ENCODE data around the gene CTSC.
"Not testable (repeated sequence)": the region's sequence is repeated elsewhere in the genome, so short reads cannot be mapped to it uniquely, and the experiment has no call there.

The CTSC gene

DNA sequence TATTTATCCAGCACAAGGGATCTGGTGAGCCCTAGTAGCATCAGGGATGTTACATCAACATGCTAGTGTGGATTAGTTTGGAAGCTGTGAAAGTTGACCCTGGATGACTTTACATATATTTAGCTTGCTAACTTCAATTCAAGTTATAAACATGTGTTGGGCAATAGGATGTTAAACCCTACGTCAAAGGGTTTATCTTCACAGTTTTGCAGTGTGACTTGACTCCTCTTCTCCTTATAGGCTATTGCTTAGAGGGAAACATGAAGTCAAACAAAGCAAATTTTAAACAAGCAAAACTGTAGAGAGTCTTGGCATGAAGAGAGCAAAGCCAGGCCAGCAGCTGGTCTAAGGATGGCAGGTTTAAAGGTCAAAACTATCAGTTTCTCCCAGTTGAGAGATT, 11.3 kb upstream of the CTSC start:
- no peak for DNase-seq

DNA sequence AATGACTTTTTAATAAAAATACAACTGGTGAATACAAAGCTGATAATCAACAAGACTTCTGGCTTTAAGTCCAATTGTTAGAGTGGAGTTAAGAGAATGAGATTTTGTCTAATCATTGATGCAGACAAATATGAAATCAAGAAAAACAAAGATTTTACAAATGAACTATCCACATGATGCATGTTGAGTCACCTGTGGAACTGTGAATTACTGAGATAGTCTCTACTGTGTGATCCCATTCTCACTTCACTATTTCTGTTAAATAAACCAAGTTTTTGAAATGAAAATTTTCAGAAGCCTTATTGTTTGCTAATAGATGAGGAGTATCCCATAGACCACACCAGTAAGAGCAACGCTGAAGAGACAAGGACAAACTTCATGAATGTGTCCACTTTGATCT, 8.4 kb upstream of the CTSC start:
- DNase-seq, result no peak

DNA sequence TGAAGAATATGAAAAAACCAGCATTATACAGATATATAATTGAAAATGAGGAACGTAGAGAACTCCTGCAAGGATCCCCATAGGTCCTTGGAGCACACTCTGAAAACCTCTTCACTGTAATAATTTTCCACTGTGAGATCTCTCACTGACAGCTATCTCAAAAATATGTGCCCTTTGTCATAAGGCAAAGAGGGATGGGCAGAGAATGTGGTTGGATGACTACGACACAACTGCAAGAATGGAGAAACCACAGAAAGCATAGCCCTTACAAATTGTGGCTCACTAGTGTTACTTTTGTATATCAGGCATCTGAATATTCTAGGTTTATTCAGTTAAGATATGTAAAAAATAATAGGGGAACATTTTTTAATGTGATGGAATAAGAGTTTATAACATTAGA, 7.9 kb upstream of the CTSC start:
- no peak for DNase-seq

DNA sequence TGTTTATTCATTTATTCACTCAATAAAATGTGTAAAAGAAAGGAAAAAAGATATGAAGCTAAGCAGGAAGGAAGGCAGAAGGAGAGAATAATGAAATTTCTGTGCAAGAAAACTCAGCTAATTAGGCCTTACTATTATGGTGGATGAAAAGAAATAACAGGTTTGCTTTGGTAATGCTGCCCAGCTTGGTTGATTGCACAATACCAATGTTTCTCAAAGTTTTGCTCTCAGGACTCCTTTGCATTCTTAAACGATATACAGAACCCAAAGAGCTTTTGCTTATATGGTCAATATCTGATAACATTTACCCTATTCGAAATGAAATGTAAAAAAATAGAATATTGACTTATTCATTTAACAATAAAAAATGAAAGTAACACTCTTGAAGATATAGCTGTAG, 7.3 kb upstream of the CTSC start:
- DNase-seq, result no peak

DNA sequence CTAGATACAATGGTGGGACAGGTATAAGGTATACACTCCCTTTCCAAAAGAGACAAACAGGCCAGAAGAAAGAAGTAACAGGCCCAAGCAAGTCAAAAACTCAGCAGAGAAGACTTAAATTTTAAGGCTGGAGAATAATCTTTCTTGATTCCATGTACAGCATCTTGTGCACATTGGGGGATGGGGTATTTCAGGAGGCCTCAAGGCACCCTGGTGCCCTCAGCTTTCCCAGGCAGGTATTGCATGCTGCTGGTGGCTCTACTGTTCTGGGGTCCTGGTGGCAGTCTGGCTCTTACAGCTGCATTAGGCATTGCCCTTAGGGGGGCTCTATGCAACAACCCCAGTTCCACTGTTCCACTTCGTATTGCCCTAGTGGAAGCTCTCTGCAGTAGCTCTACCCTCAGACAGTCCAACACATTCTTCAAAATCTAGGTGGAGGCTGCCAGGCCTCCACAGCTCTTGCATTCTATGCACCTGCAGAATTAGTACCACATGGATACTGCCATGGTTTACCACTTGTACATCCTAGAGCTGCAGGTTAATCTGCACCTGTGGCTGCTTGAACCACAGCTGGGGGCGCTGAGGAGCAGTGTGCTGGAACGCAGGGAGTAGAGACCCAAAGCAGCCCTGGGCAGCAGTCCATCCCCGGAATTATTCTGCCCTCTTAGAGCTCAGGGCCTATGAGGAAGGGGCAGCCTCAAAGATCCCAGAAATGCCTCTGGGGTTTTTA, 4.2 kb upstream of the CTSC start:
- no peak for DNase-seq

- no peak for DNase-seq
These were observed 2.9 kb upstream of the CTSC start for GRCh38 chr11:88340366-88340935.

DNA sequence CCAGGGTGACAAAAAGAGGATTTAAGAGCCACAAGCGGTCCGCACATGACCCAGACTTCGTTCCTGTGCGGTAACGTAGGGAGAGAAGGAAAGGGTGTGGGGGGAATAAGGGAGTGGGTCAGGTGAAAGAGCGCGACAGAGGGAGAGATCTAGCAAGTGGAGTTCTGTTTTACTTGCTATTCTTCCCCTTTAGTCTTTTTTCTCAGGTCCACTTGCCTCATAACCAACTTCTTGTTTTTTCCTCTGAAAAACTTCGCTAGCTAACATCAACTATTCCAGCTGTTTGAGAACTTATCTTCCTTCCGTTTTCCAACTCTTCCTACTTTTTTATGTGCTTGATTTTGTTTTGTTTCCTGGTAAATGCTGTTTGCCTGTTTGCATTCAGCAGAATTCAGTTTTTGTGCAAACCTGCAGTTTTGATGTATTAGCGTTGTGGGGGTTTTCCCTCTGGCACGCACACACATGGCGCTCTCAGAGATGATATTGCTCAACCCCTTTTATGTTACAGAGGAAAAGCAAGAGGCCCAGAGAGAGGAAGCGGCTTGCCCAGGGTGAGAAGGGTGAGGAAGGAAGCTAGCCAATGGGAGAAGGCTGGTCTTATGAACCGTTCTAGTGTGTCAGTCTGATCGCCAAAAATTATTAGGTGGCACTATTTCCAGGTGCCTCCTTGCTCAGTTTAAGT, 592 bp upstream of the CTSC start:
- peak; percentile 44 to 56 for DNase-seq

- no peak for DNase-seq
These were observed 2.3 kb downstream of the CTSC start for GRCh38 chr11:88335284-88335683.

GRCh38 chr11:88333862-88334261, 3.7 kb downstream of the CTSC start:
- no peak for DNase-seq

GRCh38 chr11:88332851-88333250, 4.7 kb downstream of the CTSC start:
- no peak for DNase-seq

DNA sequence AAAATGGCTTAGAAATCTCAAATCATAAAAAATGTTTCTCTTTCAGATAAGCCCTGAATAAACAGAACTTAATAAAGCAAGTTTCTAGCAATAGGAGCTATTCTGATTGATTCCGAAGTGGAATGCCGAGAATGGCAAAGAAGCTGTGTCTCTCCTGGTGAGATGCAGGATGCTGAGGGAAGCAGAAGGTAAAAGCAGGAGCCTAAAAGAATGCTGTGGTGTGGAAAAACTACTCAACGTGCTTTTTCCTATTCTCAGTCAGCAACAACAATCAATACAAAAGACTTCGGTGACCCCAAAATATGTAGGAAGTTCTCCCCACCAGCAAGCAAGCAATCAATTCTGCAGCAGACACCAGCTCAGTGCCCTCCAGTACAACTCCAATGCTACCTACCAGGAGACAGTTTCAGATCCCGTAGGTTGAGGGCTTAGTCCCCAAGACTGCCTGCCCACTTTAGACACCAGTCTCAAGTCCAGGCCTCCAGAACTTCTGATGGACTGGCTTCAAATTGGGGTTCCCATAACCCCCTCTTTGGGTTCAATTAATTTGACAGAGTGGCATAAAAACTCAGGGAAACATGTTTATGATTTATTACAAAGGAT, 6.6 kb downstream of the CTSC start:
- DNase-seq, result no peak

DNA sequence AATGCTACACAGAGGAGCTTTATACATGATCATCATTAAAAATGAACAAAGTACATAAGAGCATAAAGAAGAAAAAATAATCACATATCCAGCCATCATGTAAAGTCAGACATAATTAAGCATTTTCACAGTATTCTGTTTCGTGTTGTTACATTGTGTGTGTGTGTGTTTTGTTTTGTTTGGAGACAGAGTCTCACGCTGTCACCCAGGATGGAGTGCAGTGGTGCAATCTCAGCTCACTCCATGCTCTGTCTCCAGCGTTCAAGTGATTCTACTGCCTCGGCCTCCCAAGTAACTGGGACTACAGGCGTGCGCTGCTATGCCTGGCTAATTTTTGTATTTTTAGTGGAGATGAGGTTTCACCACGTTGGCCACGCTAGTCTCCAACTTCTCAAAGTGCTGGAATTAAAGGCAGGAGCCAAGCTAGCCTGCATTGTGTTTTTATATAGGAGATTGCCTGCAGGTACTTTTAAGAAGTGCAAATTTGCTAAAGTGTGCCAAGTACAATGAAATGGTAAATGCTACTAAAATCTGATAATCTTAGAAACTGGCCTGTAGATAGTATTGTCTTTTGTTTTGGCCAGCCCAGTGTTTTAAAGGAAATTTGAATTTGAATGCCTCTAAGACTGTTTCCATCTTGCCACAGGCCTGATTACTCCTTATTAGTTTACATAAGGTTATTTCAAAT, 7.8 kb downstream of the CTSC start:
- no peak for DNase-seq

DNA sequence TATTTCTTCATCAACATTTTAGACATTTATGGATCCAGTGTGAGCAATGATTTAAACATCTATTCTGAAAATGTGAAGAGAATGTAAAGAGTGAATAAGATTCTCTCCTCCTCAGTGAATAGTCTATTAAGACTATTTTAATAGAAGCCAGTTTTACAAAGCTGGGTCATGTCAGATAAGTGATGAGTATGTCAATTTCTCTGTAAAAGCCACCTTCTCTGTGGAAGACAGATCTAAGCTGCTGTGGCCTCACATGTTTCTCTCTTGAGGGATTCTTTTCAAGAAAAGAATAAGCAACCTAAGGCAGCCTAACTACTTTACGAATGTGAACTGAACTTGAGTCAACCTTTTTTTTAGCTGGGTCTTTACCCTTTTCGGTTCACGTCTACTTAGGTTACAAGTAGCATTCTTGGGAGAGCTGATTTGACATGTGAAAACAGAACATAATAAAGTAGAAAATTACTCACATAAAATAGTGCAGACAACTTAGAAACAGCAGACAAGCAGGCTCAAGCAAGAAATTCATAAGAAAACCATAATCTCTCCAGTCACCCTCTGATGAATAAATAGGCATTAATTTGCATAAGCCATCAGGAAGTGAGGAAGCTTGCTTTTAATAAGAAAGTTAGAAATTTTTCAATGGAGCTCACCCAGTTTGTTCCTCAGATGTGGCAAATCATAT, 9.9 kb downstream of the CTSC start:
- DNase-seq, result no peak

DNA sequence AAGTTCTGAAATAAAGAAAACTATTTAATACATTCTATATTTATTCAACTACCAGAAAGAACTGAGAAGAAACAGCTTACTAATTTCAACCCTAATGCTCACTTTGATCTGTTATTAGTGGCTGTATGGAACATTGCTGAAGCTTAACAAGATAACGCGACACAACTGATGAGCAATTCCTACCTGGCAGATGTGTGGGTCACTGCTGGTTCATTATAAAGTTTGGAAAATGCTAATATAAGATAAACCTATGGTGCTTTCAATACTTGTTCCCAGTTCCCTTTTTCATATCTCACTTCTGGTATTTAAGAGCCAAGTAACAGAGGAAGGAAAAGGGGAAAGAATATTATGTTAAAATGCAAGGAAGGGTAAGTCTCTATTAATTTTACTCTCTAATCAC, 10.5 kb downstream of the CTSC start:
- DNase-seq, result no peak

GRCh38 chr11:88326099-88326498, 11.4 kb downstream of the CTSC start:
- DNase-seq, result no peak

DNA sequence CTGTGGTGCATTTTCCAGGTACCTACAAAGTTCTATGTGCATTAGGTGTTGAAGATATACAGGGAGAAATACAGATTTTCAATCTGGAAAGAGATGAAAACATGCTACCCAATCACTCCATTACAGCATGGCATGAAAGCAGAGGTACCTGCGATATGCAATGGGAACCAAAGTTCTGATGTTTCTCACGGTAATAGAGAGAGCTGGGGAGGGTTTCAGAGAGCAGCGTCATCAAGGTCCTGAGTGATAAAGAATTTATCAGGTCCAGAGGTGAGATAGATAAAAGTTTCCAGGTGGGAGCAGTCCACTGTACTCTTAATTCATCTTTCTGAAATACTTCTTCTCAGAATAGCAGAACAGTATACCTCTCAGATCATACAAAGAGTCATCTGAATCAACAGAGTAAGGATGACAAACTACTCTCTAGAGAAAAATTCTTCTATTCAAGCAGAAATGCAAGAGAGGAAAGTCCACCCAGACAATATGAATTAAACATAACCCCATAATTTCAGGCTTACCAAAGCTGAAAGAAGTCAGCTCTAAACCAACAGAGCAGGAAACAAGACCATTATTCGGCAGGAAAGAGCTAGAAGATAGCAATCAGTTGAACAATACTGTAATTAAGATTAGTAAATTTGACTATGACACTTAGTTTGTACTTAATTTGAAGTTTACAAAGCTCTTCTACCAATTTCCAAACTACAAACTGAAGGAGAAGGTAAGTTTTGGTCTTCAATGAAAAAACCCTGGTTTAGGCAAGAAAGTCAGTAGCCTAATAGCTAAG, 12.8 kb downstream of the CTSC start:
- DNase-seq, result no peak

DNA sequence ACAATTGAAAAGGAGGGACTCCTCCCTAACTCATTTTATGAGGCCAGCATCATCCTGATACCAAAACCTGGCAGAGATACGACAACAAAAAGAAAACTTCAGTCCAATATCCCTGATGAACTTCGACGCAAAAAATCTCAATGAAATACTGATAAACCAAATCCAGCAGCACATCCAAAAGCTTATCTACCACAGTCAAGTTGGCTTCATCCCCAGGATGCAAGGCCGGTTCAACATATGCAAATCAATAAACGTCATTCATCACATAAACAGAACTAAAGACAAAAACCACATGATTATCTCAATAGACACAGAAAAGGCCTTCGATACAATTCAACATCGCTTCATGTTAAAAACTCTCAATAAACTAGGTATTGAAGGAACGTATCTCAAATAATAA, 14.7 kb downstream of the CTSC start:
- DNase-seq, result not testable (repeated sequence)

DNA sequence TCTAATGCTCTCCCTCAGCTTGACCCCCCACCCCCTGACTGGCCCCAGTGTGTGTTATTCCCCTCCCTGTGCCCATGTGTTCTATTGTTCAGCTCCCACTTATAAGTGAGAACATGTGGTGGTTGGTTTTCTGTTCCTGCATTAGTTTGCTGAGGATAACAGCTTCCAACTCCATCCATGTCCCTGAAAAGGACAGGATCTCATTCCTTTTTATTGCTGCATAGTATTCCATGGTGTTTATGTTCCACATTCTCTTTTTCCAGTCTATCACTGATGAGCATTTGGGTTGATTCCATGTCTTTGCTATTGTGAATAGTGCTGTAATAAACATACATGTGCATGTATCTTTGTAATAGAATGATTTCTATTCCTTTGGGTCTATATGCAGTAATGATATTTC, 16.1 kb downstream of the CTSC start:
- not testable (repeated sequence) for DNase-seq

GRCh38 chr11:88320149-88320559, 17.4 kb downstream of the CTSC start:
- no peak for DNase-seq

DNA sequence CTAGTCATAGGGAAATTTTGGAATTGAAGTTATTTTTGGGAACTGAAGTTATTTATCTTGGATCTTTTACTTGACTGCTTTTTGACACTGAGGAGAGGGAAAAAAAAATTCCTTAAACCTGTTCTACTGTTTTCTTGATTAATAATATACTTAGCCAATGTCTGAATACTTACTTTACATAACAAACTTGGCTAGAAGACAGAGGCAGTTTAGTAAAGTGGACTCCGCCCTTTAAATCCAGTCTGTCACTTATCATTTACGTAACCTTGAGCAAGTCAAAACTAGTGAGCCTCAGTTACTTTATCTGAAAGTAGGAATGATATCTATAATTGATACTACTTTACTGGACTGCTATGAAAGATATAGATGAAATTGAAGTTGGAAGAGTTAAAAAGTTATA, 19.5 kb downstream of the CTSC start:
- no peak for DNase-seq

DNA sequence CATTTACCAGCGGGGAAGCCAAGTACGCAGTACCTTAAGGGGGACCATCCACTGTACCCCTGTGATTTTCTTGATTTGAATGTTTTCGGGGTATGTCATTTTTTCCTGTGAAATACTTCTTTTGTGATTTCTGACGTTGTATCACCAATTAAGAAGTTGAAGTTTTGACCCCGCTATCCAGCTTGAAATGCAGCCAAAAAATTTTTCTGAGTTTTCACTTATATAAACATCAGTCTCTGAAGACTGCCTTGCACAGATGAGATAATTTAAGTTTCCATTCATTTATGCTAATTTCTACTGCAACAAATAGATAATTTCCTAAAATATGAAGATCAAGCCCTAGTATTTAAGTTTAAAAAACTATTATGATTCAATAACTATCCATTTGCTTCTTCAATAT, 20.0 kb downstream of the CTSC start:
- no peak for DNase-seq

- no peak for DNase-seq
These were observed 21.5 kb downstream of the CTSC start for GRCh38 chr11:88315981-88316441.
